ENCODE results near the gene RABGAP1L.

DNA sequence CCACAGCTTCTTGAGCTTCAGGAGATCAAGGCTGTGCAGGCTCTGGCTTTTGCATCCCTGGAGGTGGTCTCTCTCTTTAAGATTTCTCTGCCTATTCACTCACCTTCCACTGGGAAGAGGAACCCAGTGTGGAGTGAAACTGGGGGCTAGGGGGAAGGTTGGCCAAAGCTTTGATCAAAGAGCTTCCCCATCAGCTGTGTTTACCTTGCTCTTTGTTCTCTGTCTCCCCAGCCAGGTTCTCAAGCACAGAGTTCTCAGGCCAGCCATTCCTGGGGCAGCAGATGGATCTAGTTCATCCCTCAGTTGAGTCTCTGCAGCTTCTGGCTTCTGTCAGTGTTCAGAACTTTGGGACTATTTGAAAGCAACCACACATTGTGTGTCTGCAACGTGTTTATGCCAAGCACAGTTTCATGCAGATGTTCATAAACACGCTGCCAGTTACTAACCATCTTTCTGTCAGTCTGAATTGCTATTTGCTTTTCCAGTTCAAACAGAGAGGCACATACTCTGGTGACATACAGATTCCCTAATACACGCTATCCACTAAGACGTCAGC lies 881.1 kb downstream of the RABGAP1L start:
- TF ChIP-seq RFX5 (IDR thresholded peaks at IDR 0.05; ENCODE audit: borderline replicate concordance, low read depth, low read length) (no peak), BRCA1 (IDR thresholded peaks at IDR 0.05; ENCODE audit: low read depth, low read length) (no peak), EP300 (IDR thresholded peaks at IDR 0.05; ENCODE audit: borderline replicate concordance in 1 of 2, low read depth in 2 of 2, low read length in 2 of 2) (no peak), JUND (IDR thresholded peaks at IDR 0.05; ENCODE audit: low read length) (no peak), RAD21 (IDR thresholded peaks at IDR 0.05 in 1 of 2, conservative IDR thresholded peaks at IDR 0.05 in 1 of 2; ENCODE audit: low read depth in 2 of 2, low read length in 2 of 2) (no peak), KDM5A (IDR thresholded peaks at IDR 0.05; ENCODE audit: low read length) (no peak), USF2 (IDR thresholded peaks at IDR 0.05; ENCODE audit: low read length) (no peak)
- TF ChIP-seq, protein P1, sequence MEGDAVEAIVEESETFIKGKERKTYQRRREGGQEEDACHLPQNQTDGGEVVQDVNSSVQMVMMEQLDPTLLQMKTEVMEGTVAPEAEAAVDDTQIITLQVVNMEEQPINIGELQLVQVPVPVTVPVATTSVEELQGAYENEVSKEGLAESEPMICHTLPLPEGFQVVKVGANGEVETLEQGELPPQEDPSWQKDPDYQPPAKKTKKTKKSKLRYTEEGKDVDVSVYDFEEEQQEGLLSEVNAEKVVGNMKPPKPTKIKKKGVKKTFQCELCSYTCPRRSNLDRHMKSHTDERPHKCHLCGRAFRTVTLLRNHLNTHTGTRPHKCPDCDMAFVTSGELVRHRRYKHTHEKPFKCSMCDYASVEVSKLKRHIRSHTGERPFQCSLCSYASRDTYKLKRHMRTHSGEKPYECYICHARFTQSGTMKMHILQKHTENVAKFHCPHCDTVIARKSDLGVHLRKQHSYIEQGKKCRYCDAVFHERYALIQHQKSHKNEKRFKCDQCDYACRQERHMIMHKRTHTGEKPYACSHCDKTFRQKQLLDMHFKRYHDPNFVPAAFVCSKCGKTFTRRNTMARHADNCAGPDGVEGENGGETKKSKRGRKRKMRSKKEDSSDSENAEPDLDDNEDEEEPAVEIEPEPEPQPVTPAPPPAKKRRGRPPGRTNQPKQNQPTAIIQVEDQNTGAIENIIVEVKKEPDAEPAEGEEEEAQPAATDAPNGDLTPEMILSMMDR (IDR thresholded peaks at IDR 0.05; ENCODE audit: control extremely low read depth in 1 of 3, insufficient read depth in 1 of 3, low read depth in 1 of 3, low read length in 3 of 3), result no peak

All from H1 (cell line).